ENCODE data around the gene DSN1.
A peak's percentile ranks its signal among the peaks of the same experiment; 100 is the strongest.

DSN1 gene

GRCh38 chr20:36768768-36769430 lies 4.7 kb downstream of the DSN1 start:
- no peak for DNase-seq
- intact Hi-C loops (cut with DNase I) = no loop called here

DNA sequence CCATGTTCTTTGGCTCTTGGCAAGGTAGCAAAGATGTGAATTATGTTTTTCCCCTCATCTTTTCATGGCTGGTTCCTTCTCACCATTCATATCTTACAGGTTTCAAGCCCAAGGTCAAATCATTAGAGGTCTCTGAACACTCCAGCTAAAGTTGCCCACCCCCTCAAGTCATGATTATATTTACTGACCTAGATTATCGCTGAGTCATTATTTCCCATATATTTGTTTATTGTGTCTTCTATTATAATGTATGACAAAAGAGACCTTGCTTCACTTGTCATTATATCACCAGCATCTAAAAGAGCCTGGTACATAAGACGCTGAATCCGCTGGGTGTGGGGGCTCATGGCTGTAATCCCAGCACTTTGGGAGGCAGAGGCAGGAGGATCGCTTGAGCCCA lies 12.4 kb downstream of the DSN1 start:
- no peak for DNase-seq
- intact Hi-C loops (cut with DNase I) = no loop called here

DNA sequence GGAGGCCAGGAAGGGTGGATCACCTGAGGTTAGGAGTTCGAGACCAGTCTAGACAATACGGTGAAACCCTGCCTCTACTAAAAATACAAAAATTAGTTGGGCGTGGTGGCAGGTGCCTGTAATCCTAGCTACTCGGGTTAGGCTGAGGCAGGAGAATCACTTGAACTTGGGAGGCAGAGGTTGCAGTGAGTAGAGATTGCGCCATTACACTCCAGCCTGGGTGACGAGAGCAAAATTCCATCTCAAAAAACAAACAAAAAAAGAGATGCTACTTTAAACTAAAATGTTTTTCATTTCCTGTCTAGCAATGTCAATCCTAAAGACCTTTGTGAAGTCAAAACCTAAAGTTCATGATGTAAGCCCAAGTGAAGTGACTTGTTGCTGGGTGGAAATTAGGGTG lies 12.9 kb downstream of the DSN1 start:
- no peak for DNase-seq

DNA sequence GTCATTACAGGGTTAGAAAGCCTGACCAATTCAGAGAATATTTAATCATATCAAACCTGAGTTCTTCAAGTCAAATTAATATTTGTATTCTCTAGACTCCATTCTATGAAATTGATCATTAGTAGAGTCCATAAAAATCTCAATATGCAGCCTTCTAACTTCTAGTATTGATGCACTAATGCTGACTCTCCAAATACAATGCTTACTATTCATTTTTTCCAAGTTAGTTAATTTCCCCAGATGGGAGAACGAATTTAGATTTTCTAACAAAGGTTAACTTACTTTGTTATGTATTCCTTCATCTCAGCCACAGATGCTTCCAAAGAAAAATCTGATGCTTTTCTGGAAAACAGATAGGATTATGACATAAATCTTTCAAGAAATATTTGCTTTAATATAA lies 15.3 kb downstream of the DSN1 start:
- DNase-seq = no peak
- intact Hi-C loops (cut with DNase I) = loop anchor here (5.0 kb wide), 1 partner anchor 151 kb away; the partner anchor contains the start of gene RAB5IF

More for the DNA sequence above, 12.9 kb downstream of the DSN1 start:
- intact Hi-C loops (cut with DNase I) = no loop called here

- intact Hi-C loops (cut with DNase I) = loop anchor here (5.0 kb wide), 1 partner anchor 149 kb away; the partner anchor contains the start of gene RAB5IF
- DNase-seq = no peak
These were observed 17.1 kb downstream of the DSN1 start for GRCh38 chr20:36756496-36756895.

GRCh38 chr20:36754656-36755222 lies 18.8 kb downstream of the DSN1 start:
- intact Hi-C loops (cut with DNase I) = loop anchor here (5.0 kb wide), 1 partner anchor 147 kb away; the partner anchor contains the start of gene RAB5IF
- peak in 4 of 10 donors; percentile 23 to 53 (median 50) for DNase-seq

DNA sequence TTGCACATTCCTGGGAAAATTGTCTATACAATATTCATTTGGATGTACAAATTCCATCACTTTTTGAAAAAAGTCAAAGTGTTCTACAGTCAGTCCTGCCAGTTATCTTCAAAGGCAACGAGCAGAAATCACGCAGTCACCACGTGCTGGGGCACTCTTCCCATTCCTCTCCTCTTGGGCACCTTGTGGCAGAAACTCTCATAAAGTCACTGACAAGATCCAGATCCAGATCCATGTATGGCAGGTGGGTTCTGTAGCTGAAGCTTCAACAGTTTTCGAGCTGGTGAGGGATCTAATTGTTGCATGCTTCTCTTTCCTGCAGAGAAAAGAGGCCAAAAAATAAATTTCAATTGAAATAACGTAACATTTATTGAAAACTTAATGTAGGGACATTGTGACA lies 21.0 kb downstream of the DSN1 start:
- intact Hi-C loops (cut with DNase I) = no loop called here
- DNase-seq = no peak

- intact Hi-C loops (cut with DNase I) = no loop called here
- DNase-seq = peak; percentile 88 to 99 (median 94)
These were observed 27.5 kb downstream of the DSN1 start, which contains the start of gene NDRG3 for GRCh38 chr20:36745927-36746659. Gene NDRG3, minus strand, starts transcription at chr20:36746090. Its CDS starts 24,355 bp downstream, at chr20:36721735.

DNA sequence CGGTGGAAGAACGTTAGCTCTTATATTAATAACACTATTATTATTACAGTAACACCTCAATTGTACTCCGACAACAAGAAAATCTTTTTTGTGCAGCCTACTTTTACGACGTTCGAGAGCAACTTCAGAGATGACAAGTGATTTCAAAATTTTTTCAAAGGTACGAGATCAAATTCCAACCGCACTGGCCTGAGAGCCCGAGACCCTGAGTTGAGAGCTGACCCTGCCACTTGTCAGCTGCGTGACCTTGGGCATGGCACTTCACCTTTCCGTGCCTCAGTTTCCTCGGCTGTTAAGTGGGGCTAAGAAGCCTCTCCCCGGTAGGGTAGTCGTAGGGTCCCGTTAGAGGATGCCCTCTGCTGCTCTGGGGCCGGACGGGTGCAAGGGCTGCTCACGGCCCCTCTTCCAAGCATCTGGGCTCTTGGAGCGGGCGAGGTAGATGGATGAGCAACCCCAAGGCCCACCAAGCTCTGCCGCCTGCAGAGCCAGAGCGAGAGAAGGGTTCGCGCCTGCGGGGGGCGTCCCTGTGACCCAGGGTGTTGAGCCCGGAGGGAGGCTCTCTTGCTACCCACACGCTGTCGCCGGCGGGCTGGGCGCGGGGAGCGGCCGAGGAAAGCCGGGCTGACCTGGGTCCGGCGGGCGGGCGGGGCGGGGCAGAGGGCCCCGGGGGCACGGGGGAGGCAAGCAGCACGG lies 28.2 kb downstream of the DSN1 start:
- intact Hi-C loops (cut with DNase I) = no loop called here
- peak in 6 of 10 donors; percentile 20 to 92 (median 30) for DNase-seq

DNA sequence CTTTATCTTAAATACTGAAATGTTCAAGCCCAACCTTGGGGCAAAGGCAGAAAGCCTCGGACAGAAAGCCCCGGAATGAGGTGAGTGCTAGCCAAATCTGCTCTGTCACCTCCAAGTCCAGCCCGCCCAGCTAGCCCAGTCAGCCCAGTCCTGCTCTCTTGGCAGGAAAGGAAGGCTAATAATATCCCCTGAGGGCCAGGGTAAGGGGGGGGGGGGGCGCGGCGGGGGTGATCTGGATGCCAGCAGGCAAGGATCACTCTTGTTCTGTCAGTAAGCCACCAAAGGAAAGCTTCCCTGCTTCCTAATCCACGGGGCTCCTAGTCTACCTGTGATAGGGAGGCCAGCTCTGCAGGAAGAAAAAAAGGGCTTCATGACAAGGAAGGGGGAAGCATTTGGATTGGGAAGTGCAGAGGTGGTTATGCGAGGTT lies 28.8 kb downstream of the DSN1 start:
- peak in 3 of 10 donors; percentile 21 to 80 (median 28) for DNase-seq

GRCh38 chr20:36744243-36744642 lies 29.3 kb downstream of the DSN1 start:
- intact Hi-C loops (cut with DNase I) = no loop called here
- DNase-seq = no peak

More for the DNA sequence above, 28.8 kb downstream of the DSN1 start:
- intact Hi-C loops (cut with DNase I) = no loop called here

- DNase-seq = no peak
- intact Hi-C loops (cut with DNase I) = no loop called here
These were observed 31.0 kb downstream of the DSN1 start for GRCh38 chr20:36742558-36742957.

DNA sequence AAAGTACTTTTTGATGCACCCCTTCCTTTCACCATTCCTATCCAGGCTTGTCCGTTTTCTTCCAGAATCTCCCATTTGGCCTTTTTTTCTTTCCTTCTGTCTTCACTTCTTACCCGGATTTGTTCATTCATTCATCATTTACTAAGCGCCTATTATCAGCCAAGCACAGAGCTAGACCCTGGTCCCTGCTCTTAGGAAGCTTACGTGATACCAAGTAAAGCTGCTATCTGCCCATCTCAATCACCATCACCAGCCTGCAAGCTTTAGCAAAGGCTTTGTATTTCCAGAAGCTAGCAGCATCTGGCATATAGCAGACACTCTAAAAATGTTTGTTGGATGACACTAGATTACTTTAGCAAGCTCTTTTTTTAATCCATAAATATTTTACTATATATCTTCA lies 32.5 kb downstream of the DSN1 start:
- peak in 1 of 10 donors; percentile 39 for DNase-seq
- intact Hi-C loops (cut with DNase I) = no loop called here

- DNase-seq = no peak
- intact Hi-C loops (cut with DNase I) = no loop called here
These were observed 36.4 kb downstream of the DSN1 start for GRCh38 chr20:36737183-36737499.

DNA sequence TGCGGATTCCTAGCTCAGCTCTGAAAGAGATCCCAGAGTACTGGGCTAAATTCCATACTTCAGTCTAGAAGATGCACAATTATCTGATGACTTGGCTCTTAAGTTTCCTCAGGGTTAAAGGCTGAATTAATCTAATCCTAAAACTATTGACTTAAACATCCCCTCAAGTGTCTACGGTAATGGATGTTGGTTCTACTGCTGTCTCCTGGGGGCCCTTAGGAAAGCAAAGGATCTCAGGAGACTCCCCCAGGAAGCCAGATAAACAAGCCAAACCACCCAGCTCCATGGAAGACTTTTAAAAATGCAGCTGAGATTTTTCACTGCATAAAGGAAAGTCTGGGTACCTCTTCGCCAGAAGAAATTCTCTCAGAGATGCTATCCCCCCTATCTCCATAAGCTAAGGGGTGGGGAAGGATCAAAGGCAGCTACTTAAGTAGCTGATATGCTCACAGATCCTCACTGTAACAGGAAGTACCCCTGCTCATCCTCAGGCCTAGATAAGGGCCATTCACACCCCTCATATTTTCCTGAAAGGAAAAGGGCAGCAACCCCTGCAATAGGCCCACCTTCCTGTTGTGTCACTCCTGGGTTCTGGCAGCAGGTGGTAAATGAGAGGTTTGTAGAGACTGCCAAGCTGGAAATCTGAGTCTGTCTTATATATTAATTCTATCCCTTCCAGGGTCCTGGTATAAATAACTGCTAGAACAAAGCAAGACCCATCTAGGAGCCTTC lies 36.9 kb downstream of the DSN1 start:
- no peak for DNase-seq
- intact Hi-C loops (cut with DNase I) = no loop called here

DNA sequence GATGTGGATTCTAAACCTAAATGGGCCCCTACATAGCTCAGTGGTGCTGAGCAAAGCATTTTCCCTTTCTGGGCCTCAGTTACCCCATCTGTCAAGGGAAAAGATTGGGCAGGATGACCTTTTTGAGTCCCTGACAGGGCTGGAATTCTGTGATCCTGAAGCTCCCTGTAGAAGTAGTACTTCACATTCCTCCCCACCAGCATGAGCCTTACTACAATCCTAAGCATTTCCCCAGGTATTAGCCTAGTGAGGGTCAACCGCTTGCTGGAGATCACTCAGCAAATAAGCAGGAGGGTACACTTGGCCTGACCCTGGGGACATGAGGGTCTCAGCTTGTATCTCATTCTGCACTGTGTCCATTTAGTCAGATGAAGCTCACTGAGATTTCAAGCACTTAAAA lies 41.1 kb downstream of the DSN1 start:
- intact Hi-C loops (cut with DNase I) = no loop called here
- no peak for DNase-seq

GRCh38 chr20:36728986-36729385 lies 44.6 kb downstream of the DSN1 start:
- intact Hi-C loops (cut with DNase I) = no loop called here

DNA sequence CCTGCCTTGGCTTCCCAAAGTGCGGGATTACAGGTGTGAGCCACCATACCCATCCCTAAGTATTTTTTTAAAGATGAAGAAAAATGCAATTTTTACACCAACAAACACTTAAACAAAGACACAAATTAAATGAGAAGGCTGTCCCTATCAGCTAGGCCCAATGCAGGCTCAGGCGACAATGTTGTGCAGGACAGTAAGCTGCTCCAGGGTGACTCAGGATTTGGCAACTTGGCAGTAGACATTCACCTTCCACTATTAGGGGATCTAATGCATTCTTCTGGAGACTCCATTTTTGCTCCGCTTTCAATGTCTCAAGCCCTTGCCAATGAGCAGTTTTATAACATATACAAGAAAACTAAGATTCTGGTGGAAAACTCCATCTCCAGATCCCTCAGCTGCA lies 47.4 kb downstream of the DSN1 start:
- DNase-seq = no peak
- intact Hi-C loops (cut with DNase I) = no loop called here

More at GRCh38 chr20:36728986-36729385, 44.6 kb downstream of the DSN1 start:
- no peak for DNase-seq

DNA sequence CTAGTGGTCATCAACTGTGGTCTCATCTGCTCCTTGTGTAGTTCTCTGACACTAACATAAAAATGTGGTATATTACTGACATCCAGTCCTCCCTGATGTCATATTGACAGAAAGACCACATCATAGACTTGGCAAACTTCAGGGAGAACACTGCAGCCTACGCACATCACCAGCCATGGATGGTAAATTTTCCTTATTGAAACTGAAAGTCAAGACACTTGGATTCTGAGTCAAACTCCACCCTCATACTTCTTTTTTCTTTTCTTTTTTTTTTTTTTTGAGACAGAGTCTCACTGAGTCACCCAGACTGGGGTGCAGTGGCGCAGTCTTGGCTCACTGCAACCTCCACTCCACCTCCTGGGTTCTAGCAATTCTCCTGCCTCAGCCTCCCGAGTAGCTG lies 53.1 kb downstream of the DSN1 start:
- DNase-seq = no peak
- intact Hi-C loops (cut with DNase I) = no loop called here

DNA sequence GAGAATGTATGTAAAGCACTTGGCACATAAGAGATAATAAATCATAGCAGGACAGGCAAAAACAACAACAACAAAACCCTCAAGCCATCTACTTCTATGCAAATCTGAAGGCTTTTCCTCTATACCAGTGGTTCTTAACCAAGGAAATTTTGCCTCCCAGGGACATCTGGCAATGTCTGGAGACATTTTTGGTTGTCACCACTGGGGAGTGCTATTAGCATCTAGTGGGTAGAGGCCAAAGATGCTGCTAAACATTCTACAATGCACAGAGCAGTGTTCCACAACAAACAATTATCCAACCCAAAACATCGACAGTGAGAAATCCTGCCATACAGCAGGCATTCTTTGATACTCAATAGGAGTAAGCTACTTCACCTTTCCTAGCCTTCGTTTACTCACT lies 55.9 kb downstream of the DSN1 start:
- peak in 3 of 10 donors; percentile 16 to 31 (median 27) for DNase-seq
- intact Hi-C loops (cut with DNase I) = loop anchor here (5.0 kb wide), 1 partner anchor 170 kb away; no protein-coding TSS in a partner anchor

All from posterior cingulate gyrus (tissue), 11 donors.